Ovary (tissue), 9 donors: ENCODE results near the gene TNFAIP8L3. TPM values are rescaled to one million over a fixed set of nuclear protein-coding genes. Genes with fewer than 3 reads are reported as not detected.

Experiments used
- DNase-seq, 5 donors: peaks; one replicate each; pipeline ENCODE4 v3.0.0-alpha.2; 2019 to 2020
- H3K27ac ChIP-seq, 2 donors: fragments of 200-600 bp; one replicate each; pipeline versions ENCODE4 v1.5.1 to v1.8.0; 2019 to 2022
- H3K27me3 ChIP-seq: fragments of 200-600 bp; one replicate; pipeline ENCODE4 v1.8.0; 2022
- H3K36me3 ChIP-seq: fragments of 200-600 bp; sonication (generic); one replicate; pipeline ENCODE4 v1.5.1; 2019
- H3K4me1 ChIP-seq: one replicate; pipeline ENCODE4 v1.8.1; 2013; ENCODE audit warnings: mild to moderate bottlenecking, moderate library complexity; ENCODE audit not compliant: insufficient read depth
- H3K4me3 ChIP-seq: fragments of 200-600 bp; sonication (generic); one replicate; pipeline ENCODE4 v1.5.1; 2017
- H3K9me3 ChIP-seq, 2 donors: fragments of 200-600 bp in 1 of 2; sonication (generic) in 1 of 2; one replicate each; pipeline versions ENCODE4 v1.5.1 to v1.8.1; 2013 to 2019; ENCODE audit warnings: mild to moderate bottlenecking in 1 of 2, moderate library complexity in 1 of 2
- EP300 ChIP-seq: sonication (generic); formaldehyde crosslinking; IDR thresholded peaks from one replicate; pipeline ENCODE4 v1.6.1; 2017; ENCODE audit warnings: antibody characterized with exemption
- POLR2A ChIP-seq: fragments of 450-650 bp; IDR thresholded peaks from one replicate; pipeline ENCODE4 v1.6.1; 2017; ENCODE audit warnings: antibody characterized with exemption, mild to moderate bottlenecking, moderate library complexity
- WGBS, 3 donors: extraction: QIAGEN DNeasy Blood & Tissue Kit in 1 of 3; methylation state at CpG; one replicate each; pipeline versions ENCODE4 v1.1.5 to v1.1.7; 2013 to 2017; 5-methylcytosine and 5-hydroxymethylcytosine counted together
- intact Hi-C, 4 donors: fragments of 100-400 bp; cut with DNase I; formaldehyde crosslinking; loops; one replicate each; pipeline versions ENCODE4 v1.11.0 to v1.15.1; 2022 to 2023
- polyA plus RNA-seq, 2 donors: library from polyadenylated mRNA; stranded (reverse); fragments of 200-250 nt in 1 of 2; fragments of 350-450 nt in 1 of 2; fragmentation: Illumina TruSeq in 1 of 2; extraction: RNeasy Lipid Tissue Mini Kit (QIAGEN cat#74804) in 1 of 2; gene quantifications; one replicate each; pipeline ENCODE4 v1.2.3, GENCODE V29; 2013 to 2014
- total RNA-seq, 7 donors: library from RNA; depleted of rRNA in 2 of 7; stranded (reverse); fragments of >200 nt in 2 of 7; fragmentation: NEBNext Ultra II Directional in 3 of 7; extraction: Animal tissue kit (Norgen Biotek cat#: 25700) in 3 of 7; gene quantifications; one replicate each; pipeline versions ENCODE4 v1.1.0 to v1.2.4, GENCODE V29; 2016 to 2023
- TF ChIP-seq, protein P1 (sequence below), 3 donors: fragments of 450-650 bp in 2 of 3; fragments of 200-600 bp in 1 of 3; IDR thresholded peaks; one replicate each; pipeline versions ENCODE4 v1.5.1 to v1.8.0; 2016 to 2022; ENCODE audit warnings: antibody characterized with exemption in 3 of 3, mild to moderate bottlenecking in 1 of 3
- donor health status: DM: no; HTN: no; CAD: no; lungs with moderate emphysema.
- donor health status: DM: no; HTN: no; CAD: no.
- donor health status: Bipolar disorder and iron deficiency.
- donor health status: DM: yes; HTN: yes; CAD: no.
- donor health status: DM: no; HTN: no; CAD: no.
- donor health status: DM: yes; HTN: yes; CAD: no.

Gene TNFAIP8L3
- total and polyA plus RNA-seq, 9 donors: 10.2 to 76.5 (median 24.1) TPM

DNA sequence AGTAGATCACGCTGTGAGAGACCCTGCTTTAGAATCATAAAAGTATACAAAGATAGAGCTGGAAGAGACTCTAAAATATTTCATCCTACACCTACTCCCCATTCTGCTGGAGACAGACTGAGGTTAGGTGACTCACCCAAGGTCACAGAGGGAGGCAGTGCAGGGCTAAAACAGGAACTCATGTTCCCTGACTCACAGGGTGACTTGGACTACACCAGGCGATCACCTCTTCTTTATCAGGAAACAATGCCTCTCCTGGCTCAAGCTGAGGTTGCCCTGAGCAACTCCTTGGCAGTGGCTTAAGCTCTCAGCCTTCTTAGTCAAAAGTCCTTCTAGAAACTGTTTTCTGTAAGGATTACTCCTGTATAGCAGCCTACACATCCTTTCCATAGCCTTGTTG, 26.4 kb upstream of the TNFAIP8L3 start:
- H3K4me3 ChIP-seq: no peak overlapping the region
- intact Hi-C loops: no loop called here
- H3K9me3 ChIP-seq: no peaks in the 10 kb centered on the region
- H3K27me3 ChIP-seq: no peaks in the 10 kb centered on the region
- no peak overlapping the region for H3K27ac ChIP-seq
- TF ChIP-seq EP300 (no peak), POLR2A (no peak)
- TF ChIP-seq, protein P1, sequence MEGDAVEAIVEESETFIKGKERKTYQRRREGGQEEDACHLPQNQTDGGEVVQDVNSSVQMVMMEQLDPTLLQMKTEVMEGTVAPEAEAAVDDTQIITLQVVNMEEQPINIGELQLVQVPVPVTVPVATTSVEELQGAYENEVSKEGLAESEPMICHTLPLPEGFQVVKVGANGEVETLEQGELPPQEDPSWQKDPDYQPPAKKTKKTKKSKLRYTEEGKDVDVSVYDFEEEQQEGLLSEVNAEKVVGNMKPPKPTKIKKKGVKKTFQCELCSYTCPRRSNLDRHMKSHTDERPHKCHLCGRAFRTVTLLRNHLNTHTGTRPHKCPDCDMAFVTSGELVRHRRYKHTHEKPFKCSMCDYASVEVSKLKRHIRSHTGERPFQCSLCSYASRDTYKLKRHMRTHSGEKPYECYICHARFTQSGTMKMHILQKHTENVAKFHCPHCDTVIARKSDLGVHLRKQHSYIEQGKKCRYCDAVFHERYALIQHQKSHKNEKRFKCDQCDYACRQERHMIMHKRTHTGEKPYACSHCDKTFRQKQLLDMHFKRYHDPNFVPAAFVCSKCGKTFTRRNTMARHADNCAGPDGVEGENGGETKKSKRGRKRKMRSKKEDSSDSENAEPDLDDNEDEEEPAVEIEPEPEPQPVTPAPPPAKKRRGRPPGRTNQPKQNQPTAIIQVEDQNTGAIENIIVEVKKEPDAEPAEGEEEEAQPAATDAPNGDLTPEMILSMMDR (IDR thresholded peaks at IDR 0.05): no peak
- peak; percentile 38 to 67 (median 57) for DNase-seq
- H3K36me3 ChIP-seq: no peaks in the 10 kb centered on the region
- 3 to 14% (median 10%) methylated on average over 2 of the region's 2 CpGs for WGBS, 3 donors
- H3K4me1 ChIP-seq: peaks cover 3% of the 10 kb centered on the region

DNA sequence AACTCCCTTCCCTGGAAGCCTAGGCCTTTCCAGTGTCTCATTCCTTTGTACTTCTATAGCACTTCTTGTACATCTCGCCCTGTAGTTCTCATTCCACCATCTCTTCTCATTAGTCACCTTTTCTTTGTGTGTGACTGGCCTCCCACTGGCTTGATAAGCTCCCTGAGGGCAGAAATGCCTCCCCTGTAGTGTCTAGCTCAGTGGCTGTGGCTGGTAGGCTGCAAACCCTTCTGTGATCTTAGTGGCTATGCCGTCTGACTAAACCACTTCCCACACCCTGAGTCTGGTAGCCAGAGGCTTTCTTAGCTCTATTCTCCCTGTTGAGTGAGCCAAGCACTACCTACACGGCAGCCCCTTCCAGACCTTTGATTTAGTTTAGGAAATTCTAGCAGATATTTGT, 24.4 kb upstream of the TNFAIP8L3 start:
- no peak for DNase-seq
- no peaks in the 10 kb centered on the region for H3K36me3 ChIP-seq

DNA sequence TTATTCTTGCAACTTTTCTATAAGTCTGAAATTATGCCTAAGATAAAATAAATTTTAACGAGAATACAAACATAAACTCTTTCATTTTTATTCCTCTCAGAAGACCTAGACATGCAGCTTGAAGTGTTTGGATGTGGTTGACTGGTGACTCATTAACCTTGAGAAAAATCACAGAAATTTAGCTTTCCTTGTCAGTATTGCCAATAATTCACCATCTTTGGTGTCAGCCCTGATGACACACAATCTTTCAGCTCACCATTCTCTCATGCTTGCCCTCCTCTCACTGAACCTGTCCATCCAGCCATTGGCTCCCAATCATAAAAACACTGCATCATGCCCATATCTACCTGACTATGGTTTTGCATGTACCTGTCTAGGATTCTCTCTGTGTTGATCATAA, 22.6 kb upstream of the TNFAIP8L3 start:
- WGBS, 3 donors: 83 to 85% (median 85%) methylated on average over 1 of the region's 1 CpG
- intact Hi-C loops: no loop called here

More for the DNA sequence above, 24.4 kb upstream of the TNFAIP8L3 start:
- H3K9me3 ChIP-seq: no peaks in the 10 kb centered on the region
- H3K4me3 ChIP-seq: no peak overlapping the region
- H3K4me1 ChIP-seq: peaks cover 3% of the 10 kb centered on the region
- H3K27ac ChIP-seq: no peak overlapping the region
- WGBS, 3 donors: 59 to 72% (median 64%) methylated on average over 3 of the region's 3 CpGs
- H3K27me3 ChIP-seq: no peaks in the 10 kb centered on the region
- TF ChIP-seq, protein P1 (IDR thresholded peaks at IDR 0.05): no peak
- TF ChIP-seq POLR2A: no peak
- no peak for TF ChIP-seq EP300
- intact Hi-C loops: no loop called here

DNA sequence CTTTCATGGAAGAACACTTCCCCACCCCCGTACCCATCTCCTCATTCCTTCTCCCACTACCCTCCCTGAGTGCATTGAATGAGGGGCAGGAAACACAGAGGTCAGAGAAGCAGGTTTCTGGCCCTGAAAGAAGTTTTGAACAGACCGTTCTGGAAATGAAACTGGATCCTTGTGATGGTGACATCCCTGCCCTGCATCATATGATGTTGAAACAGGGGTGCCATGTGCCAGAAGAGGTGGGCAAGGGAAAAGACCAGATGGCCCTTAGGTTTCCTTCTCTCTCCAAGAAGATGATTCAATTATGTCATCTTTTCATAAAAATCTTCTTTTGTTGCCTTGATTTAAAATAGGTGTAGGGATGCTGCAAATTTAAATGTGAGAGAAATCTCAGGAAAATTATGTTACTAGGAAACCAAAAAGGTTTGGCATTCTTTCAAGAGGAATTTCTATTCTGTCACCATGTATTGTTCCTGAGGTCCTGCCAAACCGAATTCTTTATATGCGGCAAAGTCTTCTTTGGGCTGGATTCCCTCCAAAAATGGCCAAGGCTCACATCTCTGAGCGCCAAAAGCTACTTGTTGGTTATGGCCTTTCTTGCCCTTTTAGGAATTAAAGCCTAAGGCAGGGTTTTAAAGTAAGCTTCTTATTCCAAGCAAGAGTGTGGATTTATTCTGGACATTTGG, 19.9 kb upstream of the TNFAIP8L3 start:
- WGBS, 3 donors: 63 to 76% (median 71%) methylated on average over 5 of the region's 5 CpGs
- H3K27ac ChIP-seq: no peak overlapping the region
- no peak for DNase-seq
- H3K4me1 ChIP-seq: peaks cover 2% of the 10 kb centered on the region
- H3K36me3 ChIP-seq: no peaks in the 10 kb centered on the region
- no peak overlapping the region for H3K4me3 ChIP-seq
- no peaks in the 10 kb centered on the region for H3K9me3 ChIP-seq
- no peaks in the 10 kb centered on the region for H3K27me3 ChIP-seq
- intact Hi-C loops: no loop called here
- no peak for TF ChIP-seq EP300

More for the DNA sequence above, 22.6 kb upstream of the TNFAIP8L3 start:
- Histone ChIP-seq H3K27ac (no peak overlapping the region), H3K4me3 (no peak overlapping the region), H3K27me3 (no peaks in the 10 kb centered on the region), H3K36me3 (no peaks in the 10 kb centered on the region), H3K9me3 (no peaks in the 10 kb centered on the region), H3K4me1 (peaks cover 3% of the 10 kb centered on the region)
- no peak for DNase-seq
- TF ChIP-seq EP300 (no peak), POLR2A (no peak)
- TF ChIP-seq, protein P1 (IDR thresholded peaks at IDR 0.05): no peak

DNA sequence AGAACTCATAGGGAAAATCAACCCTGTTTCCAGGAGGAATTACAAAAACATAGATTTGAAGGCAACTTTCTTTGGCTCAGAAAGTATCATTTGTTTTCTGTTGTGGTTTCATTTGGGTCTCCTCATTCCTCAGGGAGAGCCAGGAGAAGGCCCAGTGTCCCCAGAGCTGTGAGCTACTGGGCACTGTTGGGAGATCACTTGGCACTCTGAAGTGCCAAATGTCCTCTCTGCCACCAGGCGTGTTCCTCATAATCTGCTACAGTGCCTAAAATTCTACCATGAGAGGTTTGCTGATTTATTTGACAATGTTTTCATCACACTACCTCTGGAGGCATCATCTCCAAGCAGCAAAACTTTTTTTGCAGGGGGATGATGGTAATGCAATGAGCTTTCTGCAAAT, 17.4 kb upstream of the TNFAIP8L3 start:
- DNase-seq: no peak
- no peaks in the 10 kb centered on the region for H3K36me3 ChIP-seq
- 43 to 73% (median 67%) methylated on average over 1 of the region's 1 CpG for WGBS, 3 donors
- TF ChIP-seq EP300 (no peak), POLR2A (no peak)
- TF ChIP-seq, protein P1 (IDR thresholded peaks at IDR 0.05): no peak
- no peaks in the 10 kb centered on the region for H3K27me3 ChIP-seq
- H3K9me3 ChIP-seq: no peaks in the 10 kb centered on the region
- H3K27ac ChIP-seq: peak overlapping the region; percentile 22 to 71
- H3K4me1 ChIP-seq: peaks cover 3% of the 10 kb centered on the region
- intact Hi-C loops: no loop called here
- H3K4me3 ChIP-seq: no peak overlapping the region
